Measurements from ENCODE around the gene SELENOI.

- TF ChIP-seq CTCF (IDR thresholded peaks at IDR 0.05) (no peak), POLR2A (IDR thresholded peaks at IDR 0.05) (no peak), EP300 (IDR thresholded peaks at IDR 0.05) (no peak)
Observed at GRCh38 chr2:26396734-26397298, 50.9 kb downstream of the SELENOI start.
